CD8-positive, alpha-beta memory T cell (primary cell): ENCODE results near the gene KLRC3. TPM values are rescaled to one million over a fixed set of nuclear protein-coding genes. Genes with fewer than 3 reads are reported as not detected.
"Not testable (repeated sequence)": the region's sequence is repeated elsewhere in the genome, so short reads cannot be mapped to it uniquely, and the experiment has no call there.

Experiments
- CTCF ChIA-PET: fragments of 350-600 bp; sonication (Branson Sonifier 250); formaldehyde crosslinking; loops from one replicate; lab custom pipeline; 2021; ENCODE audit warnings: antibody characterized with exemption; lab: Charles Lee
- POLR2A ChIA-PET: fragments of 350-600 bp; sonication (Branson Sonifier 250); formaldehyde crosslinking; loops from one replicate; lab custom pipeline; 2021; ENCODE audit warnings: antibody characterized with exemption; lab: Charles Lee
- DNase-seq, 5 donors: peaks; one replicate each; pipeline versions ENCODE4 v3.0.0 to v3.0.0-alpha.2; 2020 to 2022; ENCODE audit warnings: mixed read lengths in 1 of 5
- H3K27ac ChIP-seq: one replicate; pipeline ENCODE4 v1.7.0; 2013; ENCODE audit warnings: low read depth, mild to moderate bottlenecking, low read length, moderate library complexity
- H3K27me3 ChIP-seq: 2 replicates; pipeline ENCODE4 v1.7.0; 2013; ENCODE audit warnings: low read length, mild to moderate bottlenecking; ENCODE audit not compliant: insufficient read depth, poor library complexity, severe bottlenecking
- H3K36me3 ChIP-seq: 2 replicates; pipeline ENCODE4 v1.7.0; 2013; ENCODE audit warnings: mild to moderate bottlenecking, low read length, moderate library complexity; ENCODE audit not compliant: insufficient read depth
- H3K4me1 ChIP-seq: 2 replicates; pipeline ENCODE4 v1.7.0; 2013; ENCODE audit warnings: mild to moderate bottlenecking, low read length, moderate library complexity; ENCODE audit not compliant: insufficient read depth
- H3K4me3 ChIP-seq: 2 replicates; pipeline ENCODE4 v1.7.0; 2013; ENCODE audit warnings: mild to moderate bottlenecking, low read length
- H3K9me3 ChIP-seq: 2 replicates; pipeline ENCODE4 v1.7.0; 2013; ENCODE audit warnings: mild to moderate bottlenecking, low read length
- H3K27ac Mint-ChIP-seq, 8 donors: one replicate each; pipeline ENCODE4 v1.8.0; 2020 to 2021; ENCODE audit warnings: mixed read lengths in 8 of 8, mild to moderate bottlenecking in 6 of 8, inconsistent platforms in 3 of 8, moderate library complexity in 3 of 8
- H3K27me3 Mint-ChIP-seq, 2 donors: one replicate each; pipeline ENCODE4 v1.8.0; 2020 to 2021; ENCODE audit warnings: mixed read lengths in 2 of 2, mild to moderate bottlenecking in 1 of 2, moderate library complexity in 1 of 2
- H3K36me3 Mint-ChIP-seq, 3 donors: one replicate each; pipeline ENCODE4 v1.8.0; 2020 to 2021; ENCODE audit warnings: mixed read lengths in 3 of 3, inconsistent platforms in 1 of 3, mild to moderate bottlenecking in 1 of 3
- H3K4me1 Mint-ChIP-seq, 3 donors: one replicate each; pipeline ENCODE4 v1.8.0; 2020 to 2021; ENCODE audit warnings: mixed read lengths in 3 of 3, inconsistent platforms in 1 of 3, mild to moderate bottlenecking in 1 of 3
- H3K4me3 Mint-ChIP-seq, 7 donors: one replicate each; pipeline ENCODE4 v1.8.0; 2020 to 2021; ENCODE audit warnings: mixed read lengths in 7 of 7, mild to moderate bottlenecking in 6 of 7, moderate library complexity in 4 of 7, inconsistent platforms in 2 of 7
- H3K9me3 Mint-ChIP-seq, 5 donors: one replicate each; pipeline ENCODE4 v1.8.0; 2020 to 2022; ENCODE audit warnings: mixed read lengths in 5 of 5, mild to moderate bottlenecking in 3 of 5, moderate library complexity in 2 of 5, inconsistent platforms in 1 of 5
- polyA plus RNA-seq: library from polyadenylated mRNA; unstranded; fragments of 300-500 nt; fragmentation: Illumina TruSeq; gene quantifications from one replicate; pipeline ENCODE4 v1.2.3, GENCODE V29; 2021
- total RNA-seq, 2 experiments: library from RNA; stranded (reverse); gene quantifications; one replicate each; pipeline ENCODE4 v1.2.3, GENCODE V29; 2021

Gene KLRC3
- total and polyA plus RNA-seq, 3 experiments from 2014 or later: 3.0 to 7.1 (median 3.2) TPM

DNA sequence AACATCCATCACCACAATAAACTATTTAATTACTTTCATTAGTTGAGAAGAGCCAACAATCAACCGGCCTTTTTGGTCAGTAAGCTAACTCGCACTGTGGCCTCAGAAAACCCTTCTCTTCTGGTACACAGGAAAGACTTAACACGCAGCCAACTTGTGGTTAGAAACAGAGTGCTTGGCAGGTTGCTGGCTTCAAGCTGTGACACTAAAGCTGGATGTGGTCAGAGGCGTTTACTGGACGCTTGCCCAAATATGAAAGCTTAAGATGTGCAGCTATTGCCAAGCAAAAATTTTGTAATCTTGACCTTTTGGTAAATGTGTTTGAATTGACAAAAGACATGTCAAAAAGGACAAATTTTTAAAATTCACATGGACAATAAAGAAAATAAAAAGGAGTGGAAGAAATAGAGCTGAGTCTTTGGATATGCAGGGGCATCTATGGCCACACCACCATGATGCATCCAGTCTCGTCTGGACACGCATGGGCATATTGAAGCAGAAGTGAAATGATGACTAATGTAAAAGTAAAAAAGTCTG lies 27.9 kb downstream of the KLRC3 start:
- no peaks in the 10 kb centered on the region for H3K36me3 ChIP-seq
- CTCF ChIA-PET: interaction anchor here (0.7 to 3.5 kb wide), 5 partner anchors 15 to 166 kb away, joined by 3 to 24 read pairs (median 4); no protein-coding TSS in a partner anchor
- H3K4me1 ChIP-seq: peaks cover 39% of the 10 kb centered on the region
- peak overlapping the region; percentile 89 to 99 (median 98) for H3K27ac Mint-ChIP-seq
- POLR2A ChIA-PET: interaction anchor here (0.6 to 1.5 kb wide), 8 partner anchors 11 to 167 kb away, joined by 3 to 9 read pairs (median 3); partner anchors contain the start of gene KLRC4
- DNase-seq: peak in 4 of 5 donors; percentile 38 to 73 (median 54)
- no peaks in the 10 kb centered on the region for H3K9me3 ChIP-seq
- H3K9me3 Mint-ChIP-seq: no peaks in the 10 kb centered on the region
- no peaks in the 10 kb centered on the region for H3K27me3 ChIP-seq
- peaks cover 57 to 69% (median 57%) of the 10 kb centered on the region in 3 donors for H3K4me1 Mint-ChIP-seq
- H3K4me3 ChIP-seq: no peak overlapping the region
- peak overlapping the region; percentile 74 to 90 (median 81) for H3K4me3 Mint-ChIP-seq
- H3K27me3 Mint-ChIP-seq: no peaks in the 10 kb centered on the region
- H3K36me3 Mint-ChIP-seq: peaks cover 0 to 35% (median 13%) of the 10 kb centered on the region in 3 donors
- peak overlapping the region; percentile 54 for H3K27ac ChIP-seq

- H3K27ac ChIP-seq, H3K9me3 ChIP-seq, H3K9me3 Mint-ChIP-seq, H3K4me3 ChIP-seq, H3K27me3 ChIP-seq, DNase-seq, H3K36me3 ChIP-seq, H3K27me3 Mint-ChIP-seq: not testable (repeated sequence)
- peak overlapping the region in 7 of 8 donors; percentile 47 to 99 (median 89) for H3K27ac Mint-ChIP-seq
- peaks cover 39% of the 10 kb centered on the region for H3K4me1 ChIP-seq
- peaks cover 5 to 44% (median 14%) of the 10 kb centered on the region in 3 donors for H3K36me3 Mint-ChIP-seq
- peak overlapping the region in 3 of 7 donors; percentile 19 to 88 (median 53) for H3K4me3 Mint-ChIP-seq
- CTCF ChIA-PET: interaction anchor here (1.1 to 3.5 kb wide), 5 partner anchors 16 to 156 kb away, joined by 3 to 24 read pairs (median 3); no protein-coding TSS in a partner anchor
- POLR2A ChIA-PET: interaction anchor here (0.7 to 1.2 kb wide), 6 partner anchors 12 to 222 kb away, joined by 3 to 6 read pairs (median 3); no protein-coding TSS in a partner anchor
- peaks cover 51 to 63% (median 52%) of the 10 kb centered on the region in 3 donors for H3K4me1 Mint-ChIP-seq
Measured at GRCh38 chr12:10390991-10391390, 29.4 kb downstream of the KLRC3 start.

- Mint-ChIP-seq H3K4me3 (peak within 1 kb of the TSS; percentile 92 to 98 (median 96)), H3K9me3 (no peaks in the 10 kb centered on the region), H3K27ac (peak within 1 kb of the TSS; percentile 60 to 99 (median 96)), H3K27me3 (no peaks in the 10 kb centered on the region), H3K36me3 (peaks cover 13 to 49% (median 23%) of the 10 kb centered on the region in 3 donors), H3K4me1 (peaks cover 46 to 60% (median 47%) of the 10 kb centered on the region in 3 donors)
- H3K27me3 ChIP-seq: no peaks in the 10 kb centered on the region
- no peaks in the 10 kb centered on the region for H3K9me3 ChIP-seq
- H3K4me1 ChIP-seq: peaks cover 31% of the 10 kb centered on the region
- peak within 1 kb of the TSS; percentile 83 for H3K27ac ChIP-seq
- H3K36me3 ChIP-seq: peaks cover 7% of the 10 kb centered on the region
- DNase-seq: no peak
- H3K4me3 ChIP-seq: peak within 1 kb of the TSS; percentile 69
- CTCF ChIA-PET: interaction anchor here (0.7 to 3.5 kb wide), 4 partner anchors 15 to 153 kb away, joined by 3 to 24 read pairs (median 4); no protein-coding TSS in a partner anchor
- POLR2A ChIA-PET: interaction anchor here (0.8 to 1.2 kb wide), 4 partner anchors 14 to 165 kb away, joined by 3 to 8 read pairs (median 4); no protein-coding TSS in a partner anchor
Measured at GRCh38 chr12:10389904-10390303, 30.5 kb downstream of the KLRC3 start, which contains the start of gene KLRK1. Gene KLRK1, minus strand, starts transcription at chr12:10390041. Its CDS starts 1,231 bp downstream, at chr12:10388810.

- Histone ChIP-seq H3K4me1 (peaks cover 22% of the 10 kb centered on the region), H3K9me3 (no peaks in the 10 kb centered on the region), H3K4me3 (peak overlapping the region; percentile 69), H3K36me3 (peaks cover 10% of the 10 kb centered on the region), H3K27me3 (no peaks in the 10 kb centered on the region), H3K27ac (peak overlapping the region; percentile 83)
- peak in 1 of 5 donors; percentile 67 for DNase-seq
- no peaks in the 10 kb centered on the region for H3K27me3 Mint-ChIP-seq
- H3K36me3 Mint-ChIP-seq: peaks cover 21 to 60% (median 34%) of the 10 kb centered on the region in 3 donors
- H3K9me3 Mint-ChIP-seq: no peaks in the 10 kb centered on the region
- ChIA-PET CTCF (interaction anchor here (0.7 to 2.8 kb wide), 5 partner anchors 22 to 286 kb away, joined by 3 to 16 read pairs (median 3); no protein-coding TSS in a partner anchor), POLR2A (interaction anchor here (0.8 to 4.1 kb wide), 8 partner anchors 8 to 166 kb away, joined by 3 to 30 read pairs (median 4); no protein-coding TSS in a partner anchor)
- peak overlapping the region; percentile 60 to 99 (median 96) for H3K27ac Mint-ChIP-seq
- H3K4me3 Mint-ChIP-seq: peak overlapping the region; percentile 92 to 98 (median 96)
- peaks cover 41 to 60% (median 42%) of the 10 kb centered on the region in 3 donors for H3K4me1 Mint-ChIP-seq
Measured at GRCh38 chr12:10388624-10389413, 31.6 kb downstream of the KLRC3 start.

DNA sequence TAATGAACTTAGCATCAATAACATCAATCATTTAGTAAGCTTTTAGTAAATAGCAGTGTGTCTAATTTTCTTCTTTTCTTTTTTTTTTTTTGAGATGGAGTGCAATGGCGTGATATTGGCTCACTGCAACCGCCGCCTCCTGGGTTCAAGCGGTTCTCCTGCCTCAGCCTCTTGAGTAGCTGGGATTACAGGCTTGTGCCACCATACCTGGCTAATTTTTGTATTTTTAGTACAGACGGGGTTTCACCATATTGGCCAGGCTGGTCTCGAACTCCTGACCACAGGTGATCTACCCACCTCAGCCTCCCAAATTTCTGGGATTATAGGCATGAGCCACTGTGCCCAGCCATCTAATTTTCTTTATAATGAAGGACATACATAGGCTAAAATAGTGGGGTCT lies 32.9 kb downstream of the KLRC3 start:
- H3K36me3 Mint-ChIP-seq: peaks cover 25 to 68% (median 45%) of the 10 kb centered on the region in 3 donors
- DNase-seq, H3K9me3 Mint-ChIP-seq, H3K27me3 ChIP-seq, H3K4me1 ChIP-seq, H3K27me3 Mint-ChIP-seq, H3K9me3 ChIP-seq: not testable (repeated sequence)
- peak overlapping the region; percentile 92 to 98 (median 96) for H3K4me3 Mint-ChIP-seq
- Histone ChIP-seq H3K4me3 (peak overlapping the region; percentile 40), H3K36me3 (peaks cover 10% of the 10 kb centered on the region), H3K27ac (peak overlapping the region; percentile 83)
- CTCF ChIA-PET: interaction anchor here (1.0 to 2.8 kb wide), 4 partner anchors 18 to 167 kb away, joined by 3 to 16 read pairs (median 5); no protein-coding TSS in a partner anchor
- H3K27ac Mint-ChIP-seq: peak overlapping the region; percentile 60 to 99 (median 89)
- H3K4me1 Mint-ChIP-seq: peaks cover 40 to 60% (median 41%) of the 10 kb centered on the region in 3 donors
- POLR2A ChIA-PET: interaction anchor here (1.0 to 4.1 kb wide), 5 partner anchors 9 to 172 kb away, joined by 4 to 30 read pairs (median 6); no protein-coding TSS in a partner anchor

- peaks cover 27 to 74% (median 50%) of the 10 kb centered on the region in 3 donors for H3K36me3 Mint-ChIP-seq
- H3K27ac ChIP-seq: peak overlapping the region; percentile 83
Measured at GRCh38 chr12:10386857-10387256, 33.5 kb downstream of the KLRC3 start.

DNA sequence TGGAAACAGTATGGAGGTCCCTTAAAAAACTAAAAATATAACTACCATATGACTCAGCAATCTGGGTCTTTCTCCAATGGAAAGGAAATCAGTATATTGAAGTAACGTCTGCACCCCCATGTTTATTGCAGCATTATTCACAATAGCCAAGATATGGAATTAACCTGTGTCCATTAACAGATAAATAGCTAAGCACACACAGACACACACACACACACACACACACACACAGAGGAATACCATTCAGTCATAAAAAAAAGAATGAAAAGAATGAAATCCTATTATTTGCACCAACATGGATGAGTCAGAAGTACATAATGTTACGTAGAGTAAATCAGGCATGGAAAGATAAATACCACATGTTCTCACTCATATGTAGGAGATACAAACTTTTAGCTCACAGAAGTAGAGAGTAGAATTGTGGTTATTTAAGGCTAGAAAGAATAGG lies 35.2 kb downstream of the KLRC3 start:
- peaks cover 0 to 1% of the 10 kb centered on the region in 2 donors for H3K27me3 Mint-ChIP-seq
- no peaks in the 10 kb centered on the region for H3K9me3 Mint-ChIP-seq
- H3K9me3 ChIP-seq: no peaks in the 10 kb centered on the region
- peaks cover 9% of the 10 kb centered on the region for H3K4me1 ChIP-seq
- H3K27ac Mint-ChIP-seq: peak overlapping the region; percentile 60 to 99 (median 87)
- H3K36me3 ChIP-seq: peaks cover 15% of the 10 kb centered on the region
- no peak for DNase-seq
- H3K27me3 ChIP-seq: no peaks in the 10 kb centered on the region
- H3K36me3 Mint-ChIP-seq: peaks cover 38 to 91% (median 63%) of the 10 kb centered on the region in 3 donors
- peaks cover 49 to 68% (median 50%) of the 10 kb centered on the region in 3 donors for H3K4me1 Mint-ChIP-seq
- peak overlapping the region; percentile 82 to 98 (median 92) for H3K4me3 Mint-ChIP-seq
- peak overlapping the region; percentile 2 for H3K27ac ChIP-seq
- peak overlapping the region; percentile 35 for H3K4me3 ChIP-seq
- POLR2A ChIA-PET: interaction anchor here (0.8 to 4.1 kb wide), 3 partner anchors 11 to 174 kb away, joined by 3 to 30 read pairs (median 8); no protein-coding TSS in a partner anchor
- CTCF ChIA-PET: interaction anchor here (0.7 to 2.0 kb wide), 5 partner anchors 10 to 176 kb away, joined by 3 to 6 read pairs (median 3); no protein-coding TSS in a partner anchor

More at GRCh38 chr12:10386857-10387256, 33.5 kb downstream of the KLRC3 start:
- no peak for DNase-seq
- peaks cover 5% of the 10 kb centered on the region for H3K4me1 ChIP-seq
- POLR2A ChIA-PET: interaction anchor here (1.5 to 4.1 kb wide), 3 partner anchors 10 to 172 kb away, joined by 5 to 30 read pairs (median 6); no protein-coding TSS in a partner anchor
- H3K4me3 ChIP-seq: peak overlapping the region; percentile 56
- peak overlapping the region; percentile 60 to 99 (median 92) for H3K27ac Mint-ChIP-seq
- H3K4me1 Mint-ChIP-seq: peaks cover 40 to 60% (median 41%) of the 10 kb centered on the region in 3 donors
- no peaks in the 10 kb centered on the region for H3K9me3 Mint-ChIP-seq
- peaks cover 0 to 1% of the 10 kb centered on the region in 2 donors for H3K27me3 Mint-ChIP-seq
- H3K36me3 ChIP-seq: peaks cover 10% of the 10 kb centered on the region
- no peaks in the 10 kb centered on the region for H3K9me3 ChIP-seq
- CTCF ChIA-PET: interaction anchor here (1.0 to 2.8 kb wide), 4 partner anchors 18 to 167 kb away, joined by 3 to 16 read pairs (median 5); no protein-coding TSS in a partner anchor
- peak overlapping the region; percentile 92 to 98 (median 96) for H3K4me3 Mint-ChIP-seq
- no peaks in the 10 kb centered on the region for H3K27me3 ChIP-seq
